Type B pancreatic cell (in vitro differentiated cells): Measurements from ENCODE around the gene SIK3. TPM values are rescaled to one million over a fixed set of nuclear protein-coding genes. Genes with fewer than 3 reads are reported as not detected.
"Not testable (repeated sequence)": the region's sequence is repeated elsewhere in the genome, so short reads cannot be mapped to it uniquely, and the experiment has no call there.

Experiments
- DNase-seq: peaks from one replicate; pipeline ENCODE4 v3.0.0; 2021; ENCODE audit warnings: mixed read lengths; ENCODE audit not compliant: unreplicated experiment; ENCODE audit errors: extremely low spot score
- H3K27ac Mint-ChIP-seq: 2 replicates; pipeline ENCODE4 v1.8.0; 2021; ENCODE audit warnings: mild to moderate bottlenecking, mixed read lengths
- H3K27me3 Mint-ChIP-seq: 2 replicates; pipeline ENCODE4 v1.8.0; 2021; ENCODE audit warnings: mixed read lengths
- H3K36me3 Mint-ChIP-seq: 2 replicates; pipeline ENCODE4 v1.8.0; 2021; ENCODE audit warnings: mixed read lengths
- H3K4me1 Mint-ChIP-seq: one replicate; pipeline ENCODE4 v1.8.0; 2021; ENCODE audit warnings: mixed read lengths; ENCODE audit not compliant: unreplicated experiment
- H3K4me3 Mint-ChIP-seq: 2 replicates; pipeline ENCODE4 v1.8.0; 2021; ENCODE audit warnings: mild to moderate bottlenecking, mixed read lengths
- H3K9me3 Mint-ChIP-seq: 2 replicates; pipeline ENCODE4 v1.8.0; 2021; ENCODE audit warnings: mixed read lengths
- total RNA-seq: library from RNA; stranded (reverse); gene quantifications from 2 replicates; pipeline ENCODE4 v1.2.1, GENCODE V29; 2021; ENCODE audit warnings: low replicate concordance
- TF ChIP-seq, protein P1 (sequence below): fragments of 200-600 bp; sonication (generic); conservative IDR thresholded peaks from 2 replicates; pipeline ENCODE4 v1.5.0; 2021; ENCODE audit warnings: antibody characterized with exemption, mild to moderate bottlenecking

Gene SIK3
- total RNA-seq, 1 donor from 2014 or later = 39.9 TPM

DNA sequence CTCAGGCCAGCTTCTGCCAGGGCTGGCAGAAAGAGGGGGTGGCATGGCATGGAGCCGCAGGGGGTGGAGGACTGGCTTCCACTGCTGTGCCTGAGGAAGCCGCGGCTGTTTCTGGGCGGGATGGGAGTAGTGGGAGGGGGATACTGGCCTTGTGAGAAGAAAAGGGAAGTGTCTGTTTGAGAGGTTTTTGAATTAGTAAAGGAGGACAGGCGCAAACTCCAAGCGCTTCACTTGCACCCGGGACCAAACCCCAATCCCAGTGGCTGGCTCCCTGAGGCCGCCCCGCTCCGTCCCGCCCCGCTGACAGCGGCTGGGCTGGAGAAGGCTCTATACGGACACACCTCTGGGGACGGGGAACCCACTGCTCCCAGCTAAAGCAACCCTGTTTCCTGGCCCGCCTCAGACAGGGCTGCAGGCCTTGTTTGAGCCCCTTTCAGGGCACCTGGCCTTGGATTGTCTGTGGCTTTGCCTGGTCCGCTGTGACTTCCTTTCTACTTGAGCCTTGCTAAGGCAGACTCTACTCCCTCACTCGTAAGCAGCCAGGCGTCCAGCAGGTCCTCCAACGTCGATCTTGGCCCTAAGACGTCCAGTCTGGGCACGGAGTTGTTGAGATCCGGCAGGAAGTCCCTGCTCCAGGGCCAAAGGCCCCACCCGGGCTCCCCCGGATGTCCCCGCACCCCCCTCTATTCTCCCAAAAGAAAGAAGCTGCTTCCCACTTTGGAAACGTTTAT lies 263.0 kb downstream of the SIK3 start:
- Mint-ChIP-seq H3K9me3 (no peaks in the 10 kb centered on the region), H3K36me3 (no peaks in the 10 kb centered on the region), H3K27me3 (peaks cover 6% of the 10 kb centered on the region), H3K4me3 (peak overlapping the region; percentile 74), H3K27ac (peak overlapping the region; percentile 38), H3K4me1 (peaks cover 13% of the 10 kb centered on the region)
- TF ChIP-seq, protein P1, sequence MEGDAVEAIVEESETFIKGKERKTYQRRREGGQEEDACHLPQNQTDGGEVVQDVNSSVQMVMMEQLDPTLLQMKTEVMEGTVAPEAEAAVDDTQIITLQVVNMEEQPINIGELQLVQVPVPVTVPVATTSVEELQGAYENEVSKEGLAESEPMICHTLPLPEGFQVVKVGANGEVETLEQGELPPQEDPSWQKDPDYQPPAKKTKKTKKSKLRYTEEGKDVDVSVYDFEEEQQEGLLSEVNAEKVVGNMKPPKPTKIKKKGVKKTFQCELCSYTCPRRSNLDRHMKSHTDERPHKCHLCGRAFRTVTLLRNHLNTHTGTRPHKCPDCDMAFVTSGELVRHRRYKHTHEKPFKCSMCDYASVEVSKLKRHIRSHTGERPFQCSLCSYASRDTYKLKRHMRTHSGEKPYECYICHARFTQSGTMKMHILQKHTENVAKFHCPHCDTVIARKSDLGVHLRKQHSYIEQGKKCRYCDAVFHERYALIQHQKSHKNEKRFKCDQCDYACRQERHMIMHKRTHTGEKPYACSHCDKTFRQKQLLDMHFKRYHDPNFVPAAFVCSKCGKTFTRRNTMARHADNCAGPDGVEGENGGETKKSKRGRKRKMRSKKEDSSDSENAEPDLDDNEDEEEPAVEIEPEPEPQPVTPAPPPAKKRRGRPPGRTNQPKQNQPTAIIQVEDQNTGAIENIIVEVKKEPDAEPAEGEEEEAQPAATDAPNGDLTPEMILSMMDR = no peak
- no peak for DNase-seq

DNA sequence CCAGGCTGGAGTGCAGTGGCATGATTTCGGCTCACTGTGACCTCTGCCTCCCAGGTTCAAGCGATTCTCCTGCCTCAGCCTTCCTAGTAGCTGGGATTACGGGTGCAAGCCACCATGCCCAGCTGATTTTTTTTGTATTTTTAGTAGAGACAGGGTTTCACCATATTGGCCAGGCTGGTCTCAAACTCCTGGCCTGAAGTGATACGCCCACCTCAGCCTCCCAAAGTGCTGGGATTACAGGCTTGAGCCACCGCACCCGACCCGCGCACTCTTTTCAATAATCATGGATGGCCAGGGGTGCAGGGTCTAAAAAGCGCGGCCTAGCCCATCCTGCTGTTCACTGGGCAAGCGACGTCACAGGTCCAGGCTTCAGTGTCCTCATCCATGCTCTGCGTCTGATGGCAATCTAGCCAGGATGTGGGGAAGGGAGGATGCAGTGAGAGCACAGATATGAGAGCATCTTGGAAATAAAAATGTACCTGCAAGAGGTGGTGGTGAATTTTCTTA lies 263.6 kb downstream of the SIK3 start:
- H3K9me3 Mint-ChIP-seq, H3K27me3 Mint-ChIP-seq, DNase-seq, H3K4me1 Mint-ChIP-seq, H3K36me3 Mint-ChIP-seq: not testable (repeated sequence)
- peak overlapping the region; percentile 74 for H3K4me3 Mint-ChIP-seq
- peak overlapping the region; percentile 38 for H3K27ac Mint-ChIP-seq

DNA sequence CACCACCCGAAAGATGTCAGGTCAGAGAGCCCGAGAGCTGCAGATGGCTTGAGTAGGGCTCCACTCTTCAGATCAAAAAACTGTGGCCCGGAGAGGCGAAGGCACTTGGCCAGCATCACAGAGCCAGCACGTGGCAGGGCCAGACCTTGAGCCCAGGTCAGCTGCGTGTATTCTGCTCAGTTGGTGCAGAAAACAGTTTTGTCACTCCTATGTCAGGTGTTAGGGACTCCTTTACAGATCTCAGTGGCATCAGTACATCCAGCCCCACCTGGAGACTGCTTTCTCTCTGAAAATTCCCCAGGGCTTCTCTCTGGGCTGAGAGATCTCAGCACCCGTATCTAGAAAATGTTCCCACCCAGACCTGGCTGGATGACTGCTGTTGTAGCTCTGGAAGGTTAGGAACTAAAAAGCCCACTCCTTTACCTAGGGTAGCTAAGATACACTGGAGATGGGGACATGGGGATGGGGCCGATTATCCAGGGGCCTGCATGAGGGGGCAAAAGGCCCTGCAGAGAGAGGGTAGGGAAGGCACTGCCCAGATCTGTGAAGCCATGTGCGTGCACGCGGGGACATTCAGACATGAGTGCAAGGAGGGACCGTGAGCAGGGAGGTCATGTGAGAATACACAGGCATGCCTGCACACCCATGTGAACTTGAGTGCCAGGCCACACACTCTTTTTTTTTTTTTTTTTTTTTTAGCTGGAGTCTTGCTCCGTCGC lies 264.3 kb downstream of the SIK3 start:
- Mint-ChIP-seq H3K36me3 (no peaks in the 10 kb centered on the region), H3K27ac (peak overlapping the region; percentile 31)

DNA sequence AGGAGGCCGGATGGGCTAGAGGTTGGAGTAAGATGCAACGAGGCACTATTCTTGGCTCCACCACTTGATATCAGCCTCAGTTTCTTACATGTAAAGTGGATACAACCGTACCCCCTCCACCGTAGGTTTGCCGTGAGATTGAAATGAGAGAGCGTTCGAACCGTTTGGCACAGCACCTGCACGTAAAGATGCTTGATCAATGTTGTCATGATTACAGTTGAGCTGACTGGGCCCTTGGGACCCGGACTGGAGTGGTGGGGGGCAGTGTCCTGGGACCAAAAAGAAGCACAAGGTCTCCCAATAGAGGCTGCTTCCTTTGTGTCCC lies 264.8 kb downstream of the SIK3 start:
- Mint-ChIP-seq H3K36me3 (no peaks in the 10 kb centered on the region), H3K27ac (peak overlapping the region; percentile 46), H3K9me3 (no peaks in the 10 kb centered on the region), H3K4me1 (peaks cover 6% of the 10 kb centered on the region), H3K4me3 (no peak overlapping the region), H3K27me3 (peaks cover 6% of the 10 kb centered on the region)
- DNase-seq = no peak
- TF ChIP-seq, protein P1 = no peak

More for the DNA sequence above, 264.3 kb downstream of the SIK3 start:
- peaks cover 6% of the 10 kb centered on the region for H3K27me3 Mint-ChIP-seq
- peaks cover 5% of the 10 kb centered on the region for H3K4me1 Mint-ChIP-seq
- no peaks in the 10 kb centered on the region for H3K9me3 Mint-ChIP-seq
- TF ChIP-seq, protein P1 = no peak
- DNase-seq = no peak
- H3K4me3 Mint-ChIP-seq = peak overlapping the region; percentile 25

DNA sequence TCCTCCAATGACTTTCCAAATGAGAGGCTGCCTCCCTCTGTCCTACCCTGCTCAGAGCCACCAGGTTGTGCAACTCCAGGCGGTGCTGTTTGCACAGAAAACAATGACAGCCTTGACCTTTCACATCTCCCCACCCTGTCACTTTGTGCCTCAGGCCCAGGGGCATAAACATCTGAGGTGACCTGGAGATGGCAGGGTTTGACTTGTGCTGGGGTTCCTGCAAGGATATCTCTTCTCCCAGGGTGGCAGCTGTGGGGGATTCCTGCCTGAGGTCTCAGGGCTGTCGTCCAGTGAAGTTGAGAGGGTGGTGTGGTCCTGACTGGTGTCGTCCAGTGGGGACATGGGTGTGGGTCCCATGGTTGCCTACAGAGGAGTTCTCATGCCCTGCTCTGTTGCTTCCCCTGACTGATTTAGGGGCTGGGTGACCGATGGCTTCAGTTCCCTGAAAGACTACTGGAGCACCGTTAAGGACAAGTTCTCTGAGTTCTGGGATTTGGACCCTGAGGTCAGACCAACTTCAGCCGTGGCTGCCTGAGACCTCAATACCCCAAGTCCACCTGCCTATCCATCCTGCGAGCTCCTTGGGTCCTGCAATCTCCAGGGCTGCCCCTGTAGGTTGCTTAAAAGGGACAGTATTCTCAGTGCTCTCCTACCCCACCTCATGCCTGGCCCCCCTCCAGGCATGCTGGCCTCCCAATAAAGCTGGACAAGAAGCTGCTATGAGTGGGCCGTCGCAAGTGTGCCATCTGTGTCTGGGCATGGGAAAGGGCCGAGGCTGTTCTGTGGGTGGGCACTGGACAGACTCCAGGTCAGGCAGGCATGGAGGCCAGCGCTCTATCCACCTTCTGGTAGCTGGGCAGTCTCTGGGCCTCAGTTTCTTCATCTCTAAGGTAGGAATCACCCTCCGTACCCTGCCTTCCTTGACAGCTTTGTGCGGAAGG lies 265.6 kb downstream of the SIK3 start:
- Mint-ChIP-seq H3K4me3 (peak overlapping the region; percentile 14), H3K9me3 (no peaks in the 10 kb centered on the region), H3K27me3 (peaks cover 6% of the 10 kb centered on the region), H3K27ac (peak overlapping the region; percentile 46), H3K36me3 (no peaks in the 10 kb centered on the region), H3K4me1 (peaks cover 11% of the 10 kb centered on the region)
- no peak for DNase-seq
- TF ChIP-seq, protein P1 = no peak
